OCI-LY7 (cell line): ENCODE results near the gene KBTBD12.

Source experiments
- EZH2phosphoT487 ChIP-seq: fragments of 200-600 bp; sonication (generic); IDR thresholded peaks from 2 replicates; pipeline ENCODE4 v1.6.1; 2018; ENCODE audit warnings: low read depth, borderline replicate concordance, mild to moderate bottlenecking, mixed run types, antibody characterized with exemption, low read length, moderate library complexity, mixed read lengths
- TF ChIP-seq, protein P1 (sequence below): fragments of 200-600 bp; sonication (generic); conservative IDR thresholded peaks from 2 replicates; pipeline ENCODE4 v1.5.1; 2014; ENCODE audit warnings: mild to moderate bottlenecking, antibody characterized with exemption, low read length, moderate library complexity, mixed read lengths

DNA sequence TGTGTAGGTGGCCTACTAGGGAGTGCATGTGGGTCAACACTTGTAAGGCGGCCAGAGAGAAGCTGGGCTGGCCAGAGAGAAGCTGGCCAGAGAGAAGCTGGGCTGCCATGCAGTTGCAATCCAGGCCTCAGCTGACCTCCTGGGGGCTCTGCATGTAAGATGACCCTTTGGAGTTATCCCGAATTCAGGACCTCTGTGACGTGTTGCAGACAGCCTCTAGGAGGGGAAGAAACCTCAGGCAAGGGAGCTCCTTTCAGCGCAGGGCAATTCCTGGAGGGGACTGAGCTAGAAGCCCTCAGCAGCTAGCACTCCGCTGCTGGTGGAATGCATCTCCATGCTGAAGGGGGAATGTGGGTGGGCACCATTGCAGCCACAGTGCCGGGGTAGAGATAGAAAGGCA, 15.8 kb upstream of the KBTBD12 start:
- TF ChIP-seq, protein P1, sequence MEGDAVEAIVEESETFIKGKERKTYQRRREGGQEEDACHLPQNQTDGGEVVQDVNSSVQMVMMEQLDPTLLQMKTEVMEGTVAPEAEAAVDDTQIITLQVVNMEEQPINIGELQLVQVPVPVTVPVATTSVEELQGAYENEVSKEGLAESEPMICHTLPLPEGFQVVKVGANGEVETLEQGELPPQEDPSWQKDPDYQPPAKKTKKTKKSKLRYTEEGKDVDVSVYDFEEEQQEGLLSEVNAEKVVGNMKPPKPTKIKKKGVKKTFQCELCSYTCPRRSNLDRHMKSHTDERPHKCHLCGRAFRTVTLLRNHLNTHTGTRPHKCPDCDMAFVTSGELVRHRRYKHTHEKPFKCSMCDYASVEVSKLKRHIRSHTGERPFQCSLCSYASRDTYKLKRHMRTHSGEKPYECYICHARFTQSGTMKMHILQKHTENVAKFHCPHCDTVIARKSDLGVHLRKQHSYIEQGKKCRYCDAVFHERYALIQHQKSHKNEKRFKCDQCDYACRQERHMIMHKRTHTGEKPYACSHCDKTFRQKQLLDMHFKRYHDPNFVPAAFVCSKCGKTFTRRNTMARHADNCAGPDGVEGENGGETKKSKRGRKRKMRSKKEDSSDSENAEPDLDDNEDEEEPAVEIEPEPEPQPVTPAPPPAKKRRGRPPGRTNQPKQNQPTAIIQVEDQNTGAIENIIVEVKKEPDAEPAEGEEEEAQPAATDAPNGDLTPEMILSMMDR = no peak
- no peak for TF ChIP-seq EZH2phosphoT487
